Adipocyte (in vitro differentiated cells): ENCODE measurements around the gene GABARAP.

Experiments
- DNase-seq: peaks from one replicate; pipeline ENCODE4 v3.0.0-alpha.2; 2015; ENCODE audit warnings: low read depth
- H3K27me3 ChIP-seq: replicated peaks from 2 replicates; pipeline ENCODE4 v1.7.0; 2013; ENCODE audit warnings: mild to moderate bottlenecking, low read length, moderate library complexity; ENCODE audit not compliant: control insufficient read depth, insufficient read depth
- H3K36me3 ChIP-seq: 2 replicates; pipeline ENCODE4 v1.7.0; 2013; ENCODE audit warnings: low read length, mild to moderate bottlenecking, moderate library complexity; ENCODE audit not compliant: control insufficient read depth, insufficient read depth, severe bottlenecking
- H3K4me1 ChIP-seq: 2 replicates; pipeline ENCODE4 v1.7.0; 2013; ENCODE audit warnings: mild to moderate bottlenecking, low read length, moderate library complexity; ENCODE audit not compliant: control insufficient read depth, insufficient read depth
- H3K4me3 ChIP-seq: 2 replicates; pipeline ENCODE4 v1.7.0; 2013; ENCODE audit warnings: mild to moderate bottlenecking, low read length, moderate library complexity
- H3K9ac ChIP-seq: 2 replicates; pipeline ENCODE4 v1.7.0; 2013; ENCODE audit warnings: mild to moderate bottlenecking, low read length, moderate library complexity
- H3K9me3 ChIP-seq: 2 replicates; pipeline ENCODE4 v1.7.0; 2013; ENCODE audit warnings: mild to moderate bottlenecking, low read length, moderate library complexity; ENCODE audit not compliant: control insufficient read depth

The GABARAP gene

DNA sequence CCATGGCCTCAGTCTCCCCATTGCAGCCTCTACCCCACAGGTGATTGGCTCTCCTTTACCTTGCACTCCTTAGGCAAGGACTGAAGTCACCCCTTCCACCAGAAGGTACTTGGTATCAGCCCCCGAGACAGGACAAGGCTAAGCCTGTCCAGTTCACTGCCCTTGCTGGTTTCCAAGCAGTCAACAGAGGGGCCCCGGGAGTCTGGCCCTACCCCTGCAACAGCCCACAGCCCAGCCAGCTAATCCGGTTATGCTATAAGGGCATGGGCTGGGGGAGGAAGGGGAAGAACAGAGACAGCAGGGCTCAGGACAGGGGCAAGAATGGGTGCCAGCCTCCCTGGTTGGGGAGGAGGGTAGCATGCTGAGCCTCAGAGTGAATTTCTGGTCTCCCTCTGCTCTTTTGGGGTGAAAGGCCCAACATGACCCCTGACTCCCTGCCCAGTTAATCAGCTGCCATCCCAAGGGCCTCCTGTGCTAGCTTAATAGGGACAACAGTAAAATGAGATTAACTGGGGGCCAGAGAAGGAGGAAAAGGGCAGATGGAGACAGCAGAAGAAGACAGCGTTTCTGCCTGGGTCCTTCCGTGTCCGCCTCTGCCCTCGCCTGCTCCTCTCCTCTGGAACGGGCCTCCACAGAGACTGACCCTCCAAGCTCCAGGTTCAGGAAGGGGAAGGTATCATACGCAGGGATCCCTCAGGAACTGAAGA lies 33.3 kb downstream of the GABARAP start:
- Histone ChIP-seq H3K36me3 (peaks cover 2% of the 10 kb centered on the region), H3K27me3 (no peaks in the 10 kb centered on the region), H3K9me3 (no peaks in the 10 kb centered on the region), H3K4me3 (no peak overlapping the region), H3K4me1 (peaks cover 10% of the 10 kb centered on the region), H3K9ac (no peak overlapping the region)
- DNase-seq: no peak

GRCh38 chr17:7208027-7208571 lies 34.1 kb downstream of the GABARAP start:
- no peak overlapping the region for H3K4me3 ChIP-seq
- DNase-seq: no peak

DNA sequence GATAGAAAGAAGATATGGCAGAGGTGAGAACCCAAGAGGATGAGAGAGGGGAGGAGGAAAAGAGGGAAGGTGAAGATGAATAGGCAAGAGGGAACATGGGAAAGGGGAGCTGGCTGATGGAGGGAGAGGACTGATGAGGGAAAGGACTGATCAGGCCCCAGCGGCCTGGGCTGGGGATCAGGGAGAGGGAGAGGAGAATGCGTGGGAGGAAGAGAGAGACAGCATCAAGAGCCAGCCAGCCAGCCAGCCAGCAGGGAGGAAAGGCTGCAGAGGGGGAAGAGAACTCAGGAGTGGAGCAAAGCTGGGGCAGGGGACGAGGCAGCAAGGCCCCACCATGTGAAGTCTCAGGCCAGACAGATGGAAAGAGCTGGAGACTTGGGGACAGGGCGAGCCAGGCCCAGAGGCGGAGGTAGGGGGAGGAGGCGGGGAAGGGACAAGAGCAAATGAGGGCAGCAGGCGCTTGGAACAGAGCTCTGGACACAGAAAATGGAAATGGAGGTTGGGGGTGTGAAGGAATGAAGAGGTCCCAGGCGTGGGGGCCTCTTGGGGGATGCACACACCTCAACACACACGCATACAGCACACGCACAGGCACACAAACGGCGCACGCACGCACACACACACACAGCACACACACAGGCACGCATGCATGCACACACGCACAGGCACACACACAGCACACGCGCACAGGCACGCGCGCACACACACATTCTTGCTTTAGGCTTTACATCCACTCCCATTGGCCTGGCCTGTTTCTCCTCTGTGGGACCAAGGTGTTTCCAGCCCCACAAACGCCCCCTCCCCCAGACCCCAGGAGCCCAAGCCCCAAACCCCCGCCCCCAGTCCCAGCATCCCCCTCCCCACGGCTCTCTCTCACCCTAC lies 34.9 kb downstream of the GABARAP start:
- no peaks in the 10 kb centered on the region for H3K9me3 ChIP-seq
- peaks cover 7% of the 10 kb centered on the region for H3K4me1 ChIP-seq
- peak overlapping the region; percentile 26 for H3K9ac ChIP-seq
- no peak for DNase-seq
- no peak overlapping the region for H3K4me3 ChIP-seq
- H3K27me3 ChIP-seq: no peaks in the 10 kb centered on the region
- H3K36me3 ChIP-seq: peaks cover 17% of the 10 kb centered on the region

More at GRCh38 chr17:7208027-7208571, 34.1 kb downstream of the GABARAP start:
- no peak overlapping the region for H3K9ac ChIP-seq
- H3K36me3 ChIP-seq: peaks cover 10% of the 10 kb centered on the region
- H3K9me3 ChIP-seq: no peaks in the 10 kb centered on the region
- H3K27me3 ChIP-seq: no peaks in the 10 kb centered on the region
- peaks cover 7% of the 10 kb centered on the region for H3K4me1 ChIP-seq

GRCh38 chr17:7205561-7205960 lies 36.7 kb downstream of the GABARAP start:
- Histone ChIP-seq H3K36me3 (peaks cover 31% of the 10 kb centered on the region), H3K4me1 (peaks cover 7% of the 10 kb centered on the region), H3K9me3 (no peaks in the 10 kb centered on the region), H3K9ac (peak overlapping the region; percentile 79), H3K4me3 (peak overlapping the region; percentile 83), H3K27me3 (no peaks in the 10 kb centered on the region)
- DNase-seq: no peak

DNA sequence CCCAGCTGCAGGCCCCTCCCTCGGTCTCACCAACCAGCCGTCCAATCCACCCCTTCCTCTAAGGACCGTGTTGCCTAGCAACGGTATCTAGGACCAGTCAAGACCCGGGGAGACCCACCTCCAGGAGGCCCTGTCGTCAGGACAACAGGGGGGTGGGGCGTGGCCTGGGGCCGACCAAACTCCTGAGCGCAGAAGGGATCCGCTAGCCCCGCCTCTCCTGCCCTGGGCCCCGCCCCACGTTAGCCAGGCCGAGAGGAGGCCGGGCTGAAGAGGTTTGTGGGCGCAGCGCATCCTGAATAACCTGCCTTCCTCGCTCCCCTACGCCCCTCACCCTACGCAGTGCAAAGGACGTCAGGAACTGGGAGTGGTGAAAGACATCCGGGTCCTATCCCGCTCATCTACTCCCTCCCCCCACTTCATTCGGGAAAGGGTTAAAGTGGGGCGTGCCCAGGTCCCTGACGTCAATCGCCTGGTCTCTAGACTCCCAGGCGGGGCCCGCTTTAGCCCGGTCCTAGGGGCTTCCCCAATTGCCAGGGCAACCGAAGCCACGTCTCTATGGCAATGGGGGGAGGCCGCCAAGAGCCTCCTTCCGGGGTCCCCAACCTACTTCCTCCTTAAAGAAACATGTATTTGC lies 37.3 kb downstream of the GABARAP start:
- peaks cover 31% of the 10 kb centered on the region for H3K36me3 ChIP-seq
- H3K9me3 ChIP-seq: no peaks in the 10 kb centered on the region
- peak overlapping the region; percentile 79 for H3K9ac ChIP-seq
- no peaks in the 10 kb centered on the region for H3K27me3 ChIP-seq
- peak overlapping the region; percentile 83 for H3K4me3 ChIP-seq
- peak; percentile 57 for DNase-seq
- H3K4me1 ChIP-seq: peaks cover 7% of the 10 kb centered on the region

DNA sequence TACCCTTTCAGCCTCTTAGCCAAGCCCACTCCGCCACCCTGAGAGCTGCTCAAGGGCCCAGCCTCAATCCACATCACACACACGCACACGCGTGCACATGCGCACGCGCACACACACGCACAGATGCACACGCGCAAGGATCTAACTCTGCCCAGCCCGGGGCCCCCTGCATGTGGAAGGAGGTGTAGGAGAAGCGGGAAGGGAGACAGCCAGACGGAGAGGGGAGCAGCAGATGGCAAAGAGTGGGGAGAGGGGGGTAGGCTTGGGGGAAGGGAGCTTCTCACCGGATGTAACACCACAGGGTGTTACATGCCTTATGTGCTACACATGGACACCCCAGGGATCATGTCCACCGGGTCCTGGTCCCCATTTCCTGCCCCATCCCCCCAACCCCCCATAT lies 37.9 kb downstream of the GABARAP start:
- Histone ChIP-seq H3K27me3 (no peaks in the 10 kb centered on the region), H3K4me3 (peak overlapping the region; percentile 83), H3K9ac (peak overlapping the region; percentile 79), H3K9me3 (no peaks in the 10 kb centered on the region), H3K4me1 (peaks cover 7% of the 10 kb centered on the region), H3K36me3 (peaks cover 31% of the 10 kb centered on the region)
- no peak for DNase-seq

DNA sequence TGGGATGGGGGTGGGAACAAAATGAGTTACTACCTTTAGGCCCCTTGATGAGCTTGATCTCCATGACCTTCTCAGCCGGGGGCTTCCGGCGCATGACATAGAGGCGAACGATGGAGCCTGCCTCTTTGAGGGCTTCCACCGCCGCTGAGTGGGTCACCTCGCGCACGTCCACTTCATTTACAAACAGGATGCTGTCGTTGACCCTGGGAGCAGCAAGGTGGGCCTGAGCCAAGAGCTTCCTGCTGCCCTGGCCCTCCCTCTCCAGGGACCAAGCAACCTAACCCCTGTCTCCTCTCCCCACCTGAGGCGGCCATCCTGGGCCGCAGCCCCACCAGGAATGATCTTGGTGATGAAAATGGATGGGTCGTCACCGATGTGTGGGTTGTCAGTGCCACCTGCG lies 38.9 kb downstream of the GABARAP start:
- peaks cover 7% of the 10 kb centered on the region for H3K4me1 ChIP-seq
- DNase-seq: no peak
- H3K36me3 ChIP-seq: peaks cover 31% of the 10 kb centered on the region
- H3K9ac ChIP-seq: no peak overlapping the region
- no peaks in the 10 kb centered on the region for H3K27me3 ChIP-seq
- no peaks in the 10 kb centered on the region for H3K9me3 ChIP-seq
- H3K4me3 ChIP-seq: no peak overlapping the region

DNA sequence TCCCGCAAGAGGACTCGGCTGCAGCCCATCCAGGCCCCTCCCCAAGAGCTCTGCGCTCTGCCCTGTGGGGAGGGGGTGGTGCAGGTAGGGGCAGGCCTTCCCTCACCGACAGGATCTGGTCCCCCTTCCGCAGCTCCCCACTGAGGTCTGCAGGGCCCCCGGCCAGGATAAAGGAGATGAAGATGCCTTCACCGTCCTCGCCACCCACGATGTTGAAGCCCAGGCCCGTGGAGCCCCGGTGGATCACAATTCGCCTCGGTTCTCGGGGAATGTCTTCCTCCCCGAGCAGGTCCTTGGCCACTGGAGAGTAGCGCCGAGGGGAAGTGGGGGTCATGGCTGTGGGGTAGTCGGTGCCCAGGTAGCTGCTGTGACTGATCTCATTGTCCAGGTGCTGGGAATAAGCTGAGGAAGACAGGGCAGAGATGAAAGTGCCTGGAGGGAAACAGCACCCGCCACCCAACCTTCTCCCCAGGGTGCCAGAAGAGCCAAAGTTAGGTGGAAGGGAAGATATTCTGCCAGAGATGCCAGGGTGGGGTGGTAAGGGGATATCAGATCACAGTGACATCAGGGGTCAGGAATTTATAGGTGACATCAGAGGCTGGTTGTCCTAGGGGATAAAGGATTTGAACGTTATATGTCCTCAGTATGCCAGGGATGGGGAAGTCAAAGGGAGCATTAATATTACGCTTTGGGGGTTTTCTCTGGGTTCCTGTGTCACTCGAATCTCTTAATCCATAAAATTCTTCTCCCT lies 45.4 kb downstream of the GABARAP start:
- no peak for DNase-seq
- Histone ChIP-seq H3K4me1 (no peaks in the 10 kb centered on the region), H3K4me3 (no peak overlapping the region), H3K9me3 (no peaks in the 10 kb centered on the region), H3K9ac (no peak overlapping the region), H3K27me3 (no peaks in the 10 kb centered on the region), H3K36me3 (peaks cover 49% of the 10 kb centered on the region)

- H3K4me1 ChIP-seq: no peaks in the 10 kb centered on the region
- peaks cover 44% of the 10 kb centered on the region for H3K36me3 ChIP-seq
- H3K9me3 ChIP-seq: no peaks in the 10 kb centered on the region
- no peak for DNase-seq
- no peak overlapping the region for H3K9ac ChIP-seq
- no peak overlapping the region for H3K4me3 ChIP-seq
- no peaks in the 10 kb centered on the region for H3K27me3 ChIP-seq
These were observed 46.3 kb downstream of the GABARAP start for GRCh38 chr17:7195971-7196370.

DNA sequence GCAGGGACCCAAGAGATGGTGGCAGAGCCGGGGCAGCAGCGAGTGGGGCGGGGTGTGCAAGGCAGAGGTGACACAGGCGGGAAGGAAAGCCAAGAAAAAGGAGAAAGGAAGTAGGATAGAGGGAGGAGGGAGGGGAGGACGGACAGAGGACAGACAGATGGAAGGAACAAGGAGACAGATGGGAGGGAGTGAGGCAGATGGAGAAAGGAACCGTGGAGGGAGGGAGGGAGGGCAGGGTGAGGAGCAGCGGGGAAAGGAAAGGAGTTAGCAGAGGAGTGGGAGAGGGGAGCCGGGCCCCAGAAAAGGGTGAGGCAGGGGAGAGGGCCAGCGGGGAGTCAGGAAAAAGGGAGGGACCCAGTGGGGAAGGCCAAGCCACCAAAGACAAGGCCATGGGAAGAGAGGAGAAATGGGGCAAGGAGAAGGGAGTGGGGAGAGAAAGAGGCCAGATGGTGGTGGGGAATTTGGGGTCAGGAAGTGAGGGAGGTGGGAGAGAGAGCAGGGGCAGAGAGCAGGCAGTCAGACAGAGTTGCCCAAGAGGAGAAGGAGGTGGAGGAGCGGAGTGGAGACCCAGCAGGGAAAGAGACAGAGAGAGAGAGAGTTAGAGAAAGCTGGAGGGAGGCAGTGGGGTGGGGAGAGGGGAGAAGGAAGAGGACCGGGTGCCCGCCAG lies 49.8 kb downstream of the GABARAP start:
- no peak overlapping the region for H3K4me3 ChIP-seq
- H3K27me3 ChIP-seq: no peaks in the 10 kb centered on the region
- H3K9me3 ChIP-seq: no peaks in the 10 kb centered on the region
- H3K9ac ChIP-seq: no peak overlapping the region
- H3K36me3 ChIP-seq: peaks cover 38% of the 10 kb centered on the region
- no peaks in the 10 kb centered on the region for H3K4me1 ChIP-seq
- no peak for DNase-seq
